Measurements from ENCODE around the gene EEFSEC. TPM values are rescaled to one million over a fixed set of nuclear protein-coding genes. Genes with fewer than 3 reads are reported as not detected.
A peak's percentile ranks its signal among the peaks of the same experiment; 100 is the strongest.

The EEFSEC gene
- total RNA-seq, 2 experiments from 2014 or later: 17.7 to 25.3 TPM

DNA sequence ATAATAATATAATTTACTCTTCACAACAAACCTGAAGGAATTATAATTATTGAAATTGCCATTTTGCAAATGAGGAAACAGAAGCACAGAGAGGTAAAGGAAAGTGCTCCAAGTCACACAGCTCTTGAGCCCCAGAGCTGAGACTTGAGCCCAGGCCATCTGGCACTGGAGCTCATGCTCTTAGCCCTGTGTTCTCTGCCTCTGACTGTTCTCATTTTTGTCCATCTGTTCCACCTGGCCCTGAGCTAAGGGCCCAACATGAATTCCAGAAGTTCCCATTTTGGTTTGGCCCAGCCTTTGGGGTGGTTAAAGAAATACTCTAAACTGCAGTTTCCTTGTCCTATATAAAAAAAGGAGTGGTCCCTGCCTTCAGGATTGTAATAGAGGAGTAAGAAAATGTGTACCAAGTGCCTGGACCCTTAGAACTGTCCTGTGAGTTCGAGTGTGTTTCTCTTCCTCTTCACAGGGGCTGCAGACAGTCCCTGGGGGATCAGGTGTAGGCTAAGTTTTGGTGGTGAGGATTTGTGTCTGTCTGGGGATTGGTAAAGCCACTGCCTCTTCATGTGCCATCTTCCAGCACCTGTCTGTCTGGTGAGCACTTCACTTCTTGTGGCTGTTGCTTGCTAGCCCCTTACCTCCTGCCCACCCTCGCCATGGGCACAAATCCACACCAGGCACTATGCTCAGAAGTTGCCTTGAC lies 221.6 kb downstream of the EEFSEC start:
- no TSS peak for BruUV-seq (replicated peaks)

DNA sequence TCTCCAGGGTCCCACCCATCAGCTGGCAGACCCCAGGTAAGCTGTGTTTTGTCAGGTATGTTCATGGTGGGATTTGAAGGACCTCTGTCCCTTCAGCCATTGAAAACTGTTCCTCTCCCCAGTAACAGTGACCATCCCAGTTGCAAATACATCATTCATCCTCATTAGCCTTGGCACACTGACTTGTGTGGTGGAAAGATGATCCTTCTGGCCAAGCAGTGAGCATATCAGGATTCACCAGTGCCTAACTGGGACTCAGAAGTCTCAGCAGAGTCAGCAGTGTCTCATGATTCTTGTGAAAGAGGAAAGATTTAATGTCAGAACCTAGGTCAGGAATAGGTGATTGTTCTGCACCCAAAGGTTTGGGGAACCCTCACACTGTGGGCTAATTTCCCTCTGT lies 223.2 kb downstream of the EEFSEC start:
- no peak for TF ChIP-seq EZH2phosphoT487 (IDR thresholded peaks at IDR 0.05; ENCODE audit: borderline replicate concordance, low read depth, low read length)
- TF ChIP-seq, protein P1, sequence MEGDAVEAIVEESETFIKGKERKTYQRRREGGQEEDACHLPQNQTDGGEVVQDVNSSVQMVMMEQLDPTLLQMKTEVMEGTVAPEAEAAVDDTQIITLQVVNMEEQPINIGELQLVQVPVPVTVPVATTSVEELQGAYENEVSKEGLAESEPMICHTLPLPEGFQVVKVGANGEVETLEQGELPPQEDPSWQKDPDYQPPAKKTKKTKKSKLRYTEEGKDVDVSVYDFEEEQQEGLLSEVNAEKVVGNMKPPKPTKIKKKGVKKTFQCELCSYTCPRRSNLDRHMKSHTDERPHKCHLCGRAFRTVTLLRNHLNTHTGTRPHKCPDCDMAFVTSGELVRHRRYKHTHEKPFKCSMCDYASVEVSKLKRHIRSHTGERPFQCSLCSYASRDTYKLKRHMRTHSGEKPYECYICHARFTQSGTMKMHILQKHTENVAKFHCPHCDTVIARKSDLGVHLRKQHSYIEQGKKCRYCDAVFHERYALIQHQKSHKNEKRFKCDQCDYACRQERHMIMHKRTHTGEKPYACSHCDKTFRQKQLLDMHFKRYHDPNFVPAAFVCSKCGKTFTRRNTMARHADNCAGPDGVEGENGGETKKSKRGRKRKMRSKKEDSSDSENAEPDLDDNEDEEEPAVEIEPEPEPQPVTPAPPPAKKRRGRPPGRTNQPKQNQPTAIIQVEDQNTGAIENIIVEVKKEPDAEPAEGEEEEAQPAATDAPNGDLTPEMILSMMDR (conservative IDR thresholded peaks at IDR 0.05; ENCODE audit: low read length): no peak
- Histone ChIP-seq H3K36me3 (ENCODE audit: insufficient read depth, low read length) (no peaks in the 10 kb centered on the region), H3K4me3 (ENCODE audit: low read depth, low read length, poor library complexity, severe bottlenecking) (no peak overlapping the region), H3K27ac (ENCODE audit: low read depth, low read length, poor library complexity, severe bottlenecking) (no peak overlapping the region), H3K79me2 (ENCODE audit: insufficient read depth, low read depth, low read length) (no peaks in the 10 kb centered on the region), H3K4me2 (ENCODE audit: low read length) (no peak overlapping the region), H4K20me1 (ENCODE audit: insufficient read depth, low read length) (no peaks in the 10 kb centered on the region; the same call in 1 of the 2 replicates), H3K9me2 (ENCODE audit: insufficient read depth, low read length) (no peaks in the 10 kb centered on the region), H2AFZ (ENCODE audit: low read length) (no peak overlapping the region), H3K9me3 (ENCODE audit: low read length) (no peaks in the 10 kb centered on the region), H3K4me1 (ENCODE audit: insufficient read depth, low read length, poor library complexity, severe bottlenecking) (peaks cover 12% of the 10 kb centered on the region)
- intact Hi-C loops (cut with micrococcal nuclease; ENCODE audit: unreplicated experiment): no loop called here
- ChIA-PET CTCF (ENCODE audit: unreplicated experiment) (no interaction called here), POLR2A (no interaction called here)
- no peak for DNase-seq (ENCODE audit: low spot score)
- no TSS peak for BruUV-seq (replicated peaks)

More for the DNA sequence above, 221.6 kb downstream of the EEFSEC start:
- H3K9me2 ChIP-seq (ENCODE audit: insufficient read depth, low read length): no peaks in the 10 kb centered on the region
- H3K4me2 ChIP-seq (ENCODE audit: low read length): 0 out of 2 replicates have a peak overlapping the region, but pooled peaks have one; percentile 9
- DNase-seq (ENCODE audit: low spot score): peak; percentile 51
- peaks cover 17% of the 10 kb centered on the region for H3K4me1 ChIP-seq (ENCODE audit: insufficient read depth, low read length, poor library complexity, severe bottlenecking)
- POLR2A ChIA-PET: interaction anchor here (1.4 kb wide), 1 partner anchor 11 kb away, joined by 3 read pairs; no protein-coding TSS in a partner anchor
- TF ChIP-seq, protein P1 (conservative IDR thresholded peaks at IDR 0.05; ENCODE audit: low read length): no peak
- no peak for TF ChIP-seq EZH2phosphoT487 (IDR thresholded peaks at IDR 0.05; ENCODE audit: borderline replicate concordance, low read depth, low read length)
- no peaks in the 10 kb centered on the region for H3K36me3 ChIP-seq (ENCODE audit: insufficient read depth, low read length)
- H3K9me3 ChIP-seq (ENCODE audit: low read length): no peaks in the 10 kb centered on the region
- H3K27ac ChIP-seq (ENCODE audit: low read depth, low read length, poor library complexity, severe bottlenecking): no peak overlapping the region
- H3K4me3 ChIP-seq (ENCODE audit: low read depth, low read length, poor library complexity, severe bottlenecking): no peak overlapping the region
- CTCF ChIA-PET (ENCODE audit: unreplicated experiment): no interaction called here
- H3K79me2 ChIP-seq (ENCODE audit: insufficient read depth, low read depth, low read length): no peaks in the 10 kb centered on the region
- no peaks in the 10 kb centered on the region; the same call in 1 of the 2 replicates for H4K20me1 ChIP-seq (ENCODE audit: insufficient read depth, low read length)
- H2AFZ ChIP-seq (ENCODE audit: low read length): no peak overlapping the region
- intact Hi-C loops (cut with micrococcal nuclease; ENCODE audit: unreplicated experiment): no loop called here

Data from OCI-LY7 (cell line).